GM23338 (cell line): ENCODE measurements around the gene DTNBP1.

Experiments
- EZH2phosphoT487 ChIP-seq: fragments of 200-600 bp; sonication (generic); IDR thresholded peaks from one replicate; pipeline ENCODE4 v1.8.1; 2018; ENCODE audit warnings: antibody characterized with exemption; ENCODE audit not compliant: unreplicated experiment
- TF ChIP-seq, protein P1 (sequence below), 2 experiments: fragments of 200-600 bp in 1 of 2; sonication (generic) in 1 of 2; conservative IDR thresholded peaks; 2 replicates each; pipeline versions ENCODE4 v1.5.1 to v1.6.1; 2016 to 2017; ENCODE audit warnings: antibody characterized with exemption in 2 of 2, low read depth in 2 of 2, mild to moderate bottlenecking in 2 of 2, moderate library complexity in 1 of 2

DNA sequence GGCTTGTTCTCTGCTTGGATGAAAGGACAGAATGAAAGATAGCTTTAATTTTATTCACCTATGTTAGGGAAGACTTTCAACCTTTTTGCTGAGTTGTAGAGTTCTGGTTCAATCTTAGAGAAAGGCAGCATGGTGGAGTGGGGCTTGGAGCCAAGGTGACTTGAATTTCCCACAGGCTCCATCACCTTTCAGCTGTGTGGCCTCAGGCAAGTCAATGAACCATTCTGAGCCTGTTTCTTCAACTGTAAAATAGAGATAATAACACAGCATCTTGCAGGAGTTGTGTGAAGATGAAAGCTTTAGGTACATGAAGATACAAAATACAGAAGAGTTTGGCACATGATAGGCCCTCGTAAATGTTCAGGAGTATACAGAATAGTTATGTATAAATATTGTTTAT lies 19.1 kb upstream of the DTNBP1 start:
- TF ChIP-seq, protein P1, sequence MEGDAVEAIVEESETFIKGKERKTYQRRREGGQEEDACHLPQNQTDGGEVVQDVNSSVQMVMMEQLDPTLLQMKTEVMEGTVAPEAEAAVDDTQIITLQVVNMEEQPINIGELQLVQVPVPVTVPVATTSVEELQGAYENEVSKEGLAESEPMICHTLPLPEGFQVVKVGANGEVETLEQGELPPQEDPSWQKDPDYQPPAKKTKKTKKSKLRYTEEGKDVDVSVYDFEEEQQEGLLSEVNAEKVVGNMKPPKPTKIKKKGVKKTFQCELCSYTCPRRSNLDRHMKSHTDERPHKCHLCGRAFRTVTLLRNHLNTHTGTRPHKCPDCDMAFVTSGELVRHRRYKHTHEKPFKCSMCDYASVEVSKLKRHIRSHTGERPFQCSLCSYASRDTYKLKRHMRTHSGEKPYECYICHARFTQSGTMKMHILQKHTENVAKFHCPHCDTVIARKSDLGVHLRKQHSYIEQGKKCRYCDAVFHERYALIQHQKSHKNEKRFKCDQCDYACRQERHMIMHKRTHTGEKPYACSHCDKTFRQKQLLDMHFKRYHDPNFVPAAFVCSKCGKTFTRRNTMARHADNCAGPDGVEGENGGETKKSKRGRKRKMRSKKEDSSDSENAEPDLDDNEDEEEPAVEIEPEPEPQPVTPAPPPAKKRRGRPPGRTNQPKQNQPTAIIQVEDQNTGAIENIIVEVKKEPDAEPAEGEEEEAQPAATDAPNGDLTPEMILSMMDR (conservative IDR thresholded peaks at IDR 0.05; ENCODE audit: low read depth in 2 of 2) = no peak
- no peak for TF ChIP-seq EZH2phosphoT487
